Ovary (tissue), 9 donors: ENCODE data around the gene POGK. TPM values are rescaled to one million over a fixed set of nuclear protein-coding genes. Genes with fewer than 3 reads are reported as not detected.
A peak's percentile ranks its signal among the peaks of the same experiment; 100 is the strongest.
"Not testable (repeated sequence)": the region's sequence is repeated elsewhere in the genome, so short reads cannot be mapped to it uniquely, and the experiment has no call there.

Experiments
- DNase-seq, 5 donors: peaks; one replicate each; pipeline ENCODE4 v3.0.0-alpha.2; 2019 to 2020
- H3K27ac ChIP-seq, 2 donors: fragments of 200-600 bp; one replicate each; pipeline versions ENCODE4 v1.5.1 to v1.8.0; 2019 to 2022
- H3K27me3 ChIP-seq: fragments of 200-600 bp; one replicate; pipeline ENCODE4 v1.8.0; 2022
- H3K36me3 ChIP-seq: fragments of 200-600 bp; sonication (generic); one replicate; pipeline ENCODE4 v1.5.1; 2019
- H3K4me1 ChIP-seq: one replicate; pipeline ENCODE4 v1.8.1; 2013; ENCODE audit warnings: mild to moderate bottlenecking, moderate library complexity; ENCODE audit not compliant: insufficient read depth
- H3K4me3 ChIP-seq: fragments of 200-600 bp; sonication (generic); one replicate; pipeline ENCODE4 v1.5.1; 2017
- H3K9me3 ChIP-seq, 2 donors: fragments of 200-600 bp in 1 of 2; sonication (generic) in 1 of 2; one replicate each; pipeline versions ENCODE4 v1.5.1 to v1.8.1; 2013 to 2019; ENCODE audit warnings: mild to moderate bottlenecking in 1 of 2, moderate library complexity in 1 of 2
- CTCF ChIP-seq, 3 donors: fragments of 450-650 bp in 2 of 3; fragments of 200-600 bp in 1 of 3; IDR thresholded peaks; one replicate each; pipeline versions ENCODE4 v1.5.1 to v1.8.0; 2016 to 2022; ENCODE audit warnings: antibody characterized with exemption in 3 of 3, mild to moderate bottlenecking in 1 of 3
- EP300 ChIP-seq: sonication (generic); formaldehyde crosslinking; IDR thresholded peaks from one replicate; pipeline ENCODE4 v1.6.1; 2017; ENCODE audit warnings: antibody characterized with exemption
- POLR2A ChIP-seq: fragments of 450-650 bp; IDR thresholded peaks from one replicate; pipeline ENCODE4 v1.6.1; 2017; ENCODE audit warnings: antibody characterized with exemption, mild to moderate bottlenecking, moderate library complexity
- WGBS, 3 donors: extraction: QIAGEN DNeasy Blood & Tissue Kit in 1 of 3; methylation state at CpG; one replicate each; pipeline versions ENCODE4 v1.1.5 to v1.1.7; 2013 to 2017; 5-methylcytosine and 5-hydroxymethylcytosine counted together
- intact Hi-C, 4 donors: fragments of 100-400 bp; cut with DNase I; formaldehyde crosslinking; loops; one replicate each; pipeline versions ENCODE4 v1.11.0 to v1.15.1; 2022 to 2023
- polyA plus RNA-seq, 2 donors: library from polyadenylated mRNA; stranded (reverse); fragments of 200-250 nt in 1 of 2; fragments of 350-450 nt in 1 of 2; fragmentation: Illumina TruSeq in 1 of 2; extraction: RNeasy Lipid Tissue Mini Kit (QIAGEN cat#74804) in 1 of 2; gene quantifications; one replicate each; pipeline ENCODE4 v1.2.3, GENCODE V29; 2013 to 2014
- total RNA-seq, 7 donors: library from RNA; depleted of rRNA in 2 of 7; stranded (reverse); fragments of >200 nt in 2 of 7; fragmentation: NEBNext Ultra II Directional in 3 of 7; extraction: Animal tissue kit (Norgen Biotek cat#: 25700) in 3 of 7; gene quantifications; one replicate each; pipeline versions ENCODE4 v1.1.0 to v1.2.4, GENCODE V29; 2016 to 2023
- donor health status: DM: no; HTN: no; CAD: no; lungs with moderate emphysema.
- donor health status: DM: no; HTN: no; CAD: no.
- donor health status: Bipolar disorder and iron deficiency.
- donor health status: DM: yes; HTN: yes; CAD: no.
- donor health status: DM: no; HTN: no; CAD: no.
- donor health status: DM: yes; HTN: yes; CAD: no.

Gene POGK
- total and polyA plus RNA-seq, 9 donors = 12.7 to 44.5 (median 36.2) TPM

- intact Hi-C loops = no loop called here
- H3K4me1 ChIP-seq = no peaks in the 10 kb centered on the region
- TF ChIP-seq EP300 (no peak), CTCF (IDR thresholded peaks at IDR 0.05) (peak in 1 of 3 donors; percentile 50), POLR2A (peak; percentile 22)
Measured at GRCh38 chr1:166875734-166876539, 36.7 kb downstream of the POGK start, which contains the start of gene TADA1. TADA1 (minus strand) TSS chr1:166876264; CDS start chr1:166876233, 31 bp downstream.

GRCh38 chr1:166876540-166876838 is 37.2 kb downstream of the POGK start:
- TF ChIP-seq POLR2A (no peak), CTCF (IDR thresholded peaks at IDR 0.05) (peak in 1 of 3 donors; percentile 40)
- no peaks in the 10 kb centered on the region for H3K27me3 ChIP-seq
- no peak overlapping the region for H3K27ac ChIP-seq
- H3K36me3 ChIP-seq = no peaks in the 10 kb centered on the region
- no peaks in the 10 kb centered on the region for H3K9me3 ChIP-seq
- H3K4me3 ChIP-seq = peak overlapping the region; percentile 32
- WGBS, 3 donors = 0 to 1% (median 0%) methylated on average over 7 of the region's 7 CpGs
- no peaks in the 10 kb centered on the region for H3K4me1 ChIP-seq
- DNase-seq = no peak
- intact Hi-C loops = no loop called here

More at GRCh38 chr1:166875734-166876539, 36.7 kb downstream of the POGK start, which contains the start of gene TADA1:
- DNase-seq = peak; percentile 96 to 98 (median 97)
- H3K27ac ChIP-seq = peak within 1 kb of the TSS; percentile 73 to 84
- H3K4me3 ChIP-seq = peak within 1 kb of the TSS; percentile 65
- 0 to 1% (median 1%) methylated on average over 57 to 84 of the region's 84 CpGs for WGBS, 3 donors
- no peaks in the 10 kb centered on the region for H3K9me3 ChIP-seq
- H3K27me3 ChIP-seq = no peaks in the 10 kb centered on the region
- H3K36me3 ChIP-seq = no peaks in the 10 kb centered on the region

- H3K27ac ChIP-seq, H3K9me3 ChIP-seq, DNase-seq, H3K4me3 ChIP-seq, intact Hi-C loops, H3K27me3 ChIP-seq, H3K36me3 ChIP-seq, H3K4me1 ChIP-seq: not testable (repeated sequence)
- WGBS, 3 donors = 95 to 96% (median 95%) methylated on average over 15 to 21 of the region's 21 CpGs
Measured at GRCh38 chr1:166878173-166878917, 39.1 kb downstream of the POGK start.

GRCh38 chr1:166882893-166883292 is 43.6 kb downstream of the POGK start:
- DNase-seq = no peak
- TF ChIP-seq EP300 (no peak), POLR2A (no peak), CTCF (IDR thresholded peaks at IDR 0.05) (no peak)
- H3K27ac ChIP-seq = no peak overlapping the region

More at GRCh38 chr1:166882893-166883292, 43.6 kb downstream of the POGK start:
- 33 to 56% (median 43%) methylated on average over 2 of the region's 2 CpGs for WGBS, 3 donors
- H3K4me1 ChIP-seq = no peaks in the 10 kb centered on the region
- H3K36me3 ChIP-seq = no peaks in the 10 kb centered on the region
- H3K4me3 ChIP-seq = no peak overlapping the region
- intact Hi-C loops = no loop called here
- H3K9me3 ChIP-seq = no peaks in the 10 kb centered on the region
- no peaks in the 10 kb centered on the region for H3K27me3 ChIP-seq
